HG03558 (cell line): ENCODE measurements around the gene TSPAN5.

Source experiments
- ATAC-seq: cut with Tn5 transposase; IDR thresholded peaks from one replicate; pipeline ENCODE4 v1.9.1; 2021; ENCODE audit warnings: moderate number of reproducible peaks; ENCODE audit not compliant: unreplicated experiment; ENCODE audit errors: extremely low read depth

TSPAN5 gene

GRCh38 chr4:98652996-98653395 is 5.4 kb downstream of the TSPAN5 start:
- no peak for ATAC-seq

- ATAC-seq: no peak
These were observed 9.8 kb downstream of the TSPAN5 start for GRCh38 chr4:98648602-98649001.

- no peak for ATAC-seq
These were observed 12.0 kb downstream of the TSPAN5 start for GRCh38 chr4:98646422-98646821.

GRCh38 chr4:98645527-98645926 is 12.9 kb downstream of the TSPAN5 start:
- ATAC-seq: no peak

GRCh38 chr4:98643755-98644154 is 14.7 kb downstream of the TSPAN5 start:
- no peak for ATAC-seq

- no peak for ATAC-seq
These were observed 15.4 kb downstream of the TSPAN5 start for GRCh38 chr4:98642991-98643426.

GRCh38 chr4:98641906-98642668 is 16.3 kb downstream of the TSPAN5 start:
- ATAC-seq: no peak

GRCh38 chr4:98641376-98641775 is 17.0 kb downstream of the TSPAN5 start:
- no peak for ATAC-seq

GRCh38 chr4:98639523-98639922 is 18.9 kb downstream of the TSPAN5 start:
- ATAC-seq: peak; percentile 61

- no peak for ATAC-seq
These were observed 19.3 kb downstream of the TSPAN5 start for GRCh38 chr4:98639108-98639507.

- no peak for ATAC-seq
These were observed 19.8 kb downstream of the TSPAN5 start for GRCh38 chr4:98638661-98639060.

- ATAC-seq: no peak
These were observed 24.4 kb downstream of the TSPAN5 start for GRCh38 chr4:98634061-98634460.

GRCh38 chr4:98633159-98633558 is 25.3 kb downstream of the TSPAN5 start:
- no peak for ATAC-seq

GRCh38 chr4:98632258-98632657 is 26.2 kb downstream of the TSPAN5 start:
- no peak for ATAC-seq

- no peak for ATAC-seq
These were observed 26.9 kb downstream of the TSPAN5 start for GRCh38 chr4:98631506-98631905.

GRCh38 chr4:98630737-98631454 is 27.5 kb downstream of the TSPAN5 start:
- no peak for ATAC-seq

- ATAC-seq: no peak
These were observed 30.7 kb downstream of the TSPAN5 start for GRCh38 chr4:98627531-98628257.

- ATAC-seq: no peak
These were observed 32.1 kb downstream of the TSPAN5 start for GRCh38 chr4:98626350-98626749.

- ATAC-seq: no peak
These were observed 32.5 kb downstream of the TSPAN5 start for GRCh38 chr4:98625920-98626319.

- ATAC-seq: no peak
These were observed 33.0 kb downstream of the TSPAN5 start for GRCh38 chr4:98625399-98625798.

- ATAC-seq: no peak
These were observed 33.8 kb downstream of the TSPAN5 start for GRCh38 chr4:98624642-98625041.
